Stimulated activated CD8-positive, alpha-beta memory T cell treated with anti-CD3 and anti-CD28 coated beads, Interleukin-7, amount 100 ng/mL, for 48 hours (primary cell): ENCODE results near the gene CNN3.

ENCODE experiments used
- DNase-seq, 2 donors: peaks; one replicate each; pipeline ENCODE4 v3.0.0-alpha.2; 2020; ENCODE audit warnings: low read depth in 1 of 2; ENCODE audit errors: extremely low read depth in 1 of 2

The CNN3 gene

GRCh38 chr1:94862718-94863117 lies 64.2 kb downstream of the CNN3 start:
- no peak for DNase-seq

GRCh38 chr1:94859174-94859573 lies 67.7 kb downstream of the CNN3 start:
- DNase-seq = no peak

GRCh38 chr1:94858276-94858675 lies 68.6 kb downstream of the CNN3 start:
- no peak for DNase-seq

GRCh38 chr1:94856868-94857267 lies 70.0 kb downstream of the CNN3 start:
- DNase-seq = no peak

GRCh38 chr1:94856004-94856403 lies 70.9 kb downstream of the CNN3 start:
- DNase-seq = no peak

DNA sequence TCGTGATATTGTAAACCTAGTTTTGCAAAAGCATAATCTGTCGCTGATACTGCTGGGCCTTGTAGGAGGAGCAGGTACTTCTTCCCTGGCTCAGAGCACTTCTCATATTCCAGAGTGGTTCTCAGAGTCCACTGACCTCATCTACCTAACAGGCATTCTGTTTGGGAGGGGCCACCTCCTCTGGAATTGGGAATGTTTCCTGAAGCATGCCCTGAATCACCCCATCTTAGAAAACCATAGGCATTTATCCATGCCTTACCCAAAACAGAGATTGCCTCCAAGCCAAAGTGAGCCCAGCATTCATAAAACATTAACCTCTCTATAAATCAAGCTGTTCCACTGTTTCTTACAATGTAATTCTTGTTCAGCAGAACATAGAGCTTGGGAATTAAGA lies 71.6 kb downstream of the CNN3 start:
- DNase-seq = no peak

DNA sequence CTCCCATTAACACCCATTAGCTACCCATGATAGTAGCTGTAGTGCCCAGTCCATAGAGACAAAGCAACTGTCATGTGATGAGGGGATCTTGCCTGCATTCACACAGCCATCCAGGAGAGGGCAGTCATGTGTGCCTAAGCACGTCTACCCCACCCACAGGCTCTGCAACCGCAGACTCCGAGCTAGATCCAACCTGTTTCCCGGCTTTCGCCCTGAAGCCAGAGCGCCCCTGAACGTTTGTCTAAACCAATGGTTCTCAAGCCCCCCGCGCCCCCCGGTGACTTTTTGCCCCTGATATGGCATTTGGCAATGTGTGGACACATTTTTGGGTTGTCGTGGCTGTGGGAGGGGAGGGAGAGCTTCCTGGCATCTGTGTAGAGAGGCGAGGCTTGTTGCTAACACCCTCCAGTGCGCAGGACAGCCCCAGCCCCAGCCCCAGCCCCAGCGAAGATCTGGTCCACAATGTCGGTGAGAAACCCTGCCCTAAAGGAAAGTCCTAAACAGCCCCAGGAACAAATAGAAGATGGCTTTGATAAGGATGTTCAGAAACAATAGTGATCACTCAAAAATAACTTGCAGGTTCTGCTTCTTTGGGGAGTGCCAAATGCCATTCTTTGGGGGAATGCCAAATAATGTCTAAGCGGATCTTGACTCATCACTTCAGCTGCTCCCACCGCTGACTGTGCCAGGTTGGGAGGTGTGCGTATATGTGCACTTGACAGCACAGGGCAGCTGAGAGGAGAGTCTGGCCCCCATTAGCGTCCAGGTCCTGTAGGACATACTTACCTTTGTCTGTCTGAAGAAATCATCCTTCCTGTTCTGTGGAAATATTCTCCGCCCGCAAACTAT lies 72.2 kb downstream of the CNN3 start:
- DNase-seq = peak; percentile 39 to 63

DNA sequence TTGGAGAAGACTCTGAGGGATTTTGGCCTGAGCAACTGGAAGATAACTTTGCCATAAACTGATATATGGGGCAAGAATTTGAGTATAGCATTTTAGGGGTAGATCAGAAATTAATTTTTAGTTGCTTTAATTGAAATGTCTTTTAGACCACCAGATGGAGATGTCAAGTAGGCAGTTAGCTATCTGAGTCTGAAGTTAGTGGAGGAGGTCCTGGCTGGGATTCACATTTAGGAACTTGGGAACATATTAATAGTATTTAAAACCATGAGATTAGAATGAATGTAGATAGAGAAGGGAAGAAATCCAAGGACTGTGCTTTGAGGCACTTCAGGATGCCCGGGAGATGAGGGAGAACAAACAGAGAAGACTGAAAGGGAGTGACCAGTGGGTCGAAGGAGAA lies 74.1 kb downstream of the CNN3 start:
- DNase-seq = no peak

DNA sequence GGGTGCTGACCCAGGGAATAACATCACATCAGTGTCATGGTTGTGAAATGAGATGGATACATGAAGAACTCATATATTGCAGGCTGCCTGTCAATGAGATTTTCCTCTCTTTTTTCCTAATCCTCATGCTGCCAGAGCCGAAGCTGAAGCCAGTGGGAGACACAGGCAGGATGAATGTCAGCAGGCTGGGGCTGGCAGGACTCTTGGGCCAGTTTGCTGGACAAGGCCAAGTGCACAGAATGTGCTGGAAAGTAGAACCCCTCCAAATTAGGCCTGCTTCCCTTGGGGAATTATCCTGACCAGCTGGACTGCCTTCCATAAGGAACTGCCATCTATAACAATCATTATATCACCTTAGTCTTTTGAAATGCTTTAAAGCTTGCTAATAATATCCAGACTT lies 75.3 kb downstream of the CNN3 start:
- no peak for DNase-seq
